SU-DHL-6 (cell line): ENCODE results near the gene STK35.

Experiments used
- H2AFZ ChIP-seq: fragments of 200-600 bp; sonication (generic); 2 replicates; pipeline ENCODE4 v1.6.1; 2014; ENCODE audit warnings: low read depth, mild to moderate bottlenecking, moderate library complexity, mixed read lengths, antibody characterized with exemption, low read length; ENCODE audit not compliant: severe bottlenecking
- H3F3A ChIP-seq: fragments of 200-600 bp; shearing (Covaris generic); 2 replicates; pipeline ENCODE4 v1.6.0; 2016; ENCODE audit warnings: antibody characterized with exemption, mild to moderate bottlenecking; ENCODE audit not compliant: insufficient read depth
- H3K27ac ChIP-seq: fragments of 200-600 bp; sonication (generic); 2 replicates; pipeline ENCODE4 v1.5.1; 2016; ENCODE audit warnings: low read depth, mild to moderate bottlenecking, low read length, moderate library complexity, mixed read lengths
- H3K27me3 ChIP-seq: fragments of 200-600 bp; sonication (generic), shearing (Covaris generic); 2 replicates; pipeline ENCODE4 v1.6.0; 2014; ENCODE audit warnings: mild to moderate bottlenecking, low read length
- H3K36me3 ChIP-seq: fragments of 200-600 bp; sonication (generic); 2 replicates; pipeline ENCODE4 v1.6.1; 2014; ENCODE audit warnings: mild to moderate bottlenecking, low read length, mixed read lengths
- H3K4me2 ChIP-seq: fragments of 300-600, 200-600 bp; shearing (Covaris generic), sonication (generic); 2 replicates; pipeline ENCODE4 v1.6.0; 2014; ENCODE audit warnings: low read length, low read depth, mild to moderate bottlenecking; ENCODE audit not compliant: poor library complexity, severe bottlenecking
- H3K4me3 ChIP-seq: fragments of 200-600 bp; sonication (generic); 2 replicates; pipeline ENCODE4 v1.5.1; 2014; ENCODE audit warnings: antibody characterized with exemption, low read length, mild to moderate bottlenecking, mixed read lengths; ENCODE audit not compliant: insufficient read depth, poor library complexity, severe bottlenecking
- H3K79me2 ChIP-seq: fragments of 200-600 bp; sonication (generic); 2 replicates; pipeline ENCODE4 v1.6.1; 2014; ENCODE audit warnings: mild to moderate bottlenecking, low read length, moderate library complexity; ENCODE audit not compliant: insufficient read depth
- H3K9ac ChIP-seq: fragments of 200-600 bp; sonication (generic); 2 replicates; pipeline ENCODE4 v1.7.0; 2014; ENCODE audit warnings: mild to moderate bottlenecking, low read length
- H3K9me2 ChIP-seq: fragments of 200-600 bp; sonication (generic); replicated peaks from 2 replicates; pipeline ENCODE4 v1.6.1; 2014; ENCODE audit warnings: low read length; ENCODE audit not compliant: insufficient read depth
- H3K9me3 ChIP-seq: fragments of 200-600 bp; sonication (generic); 2 replicates; pipeline ENCODE4 v1.6.1; 2014; ENCODE audit warnings: low read length, mixed read lengths; ENCODE audit not compliant: insufficient read depth
- H4K20me1 ChIP-seq: fragments of 200-600 bp; sonication (generic); 2 replicates; pipeline ENCODE4 v1.6.1; 2014; ENCODE audit warnings: low read depth, mild to moderate bottlenecking, antibody characterized with exemption, low read length, moderate library complexity, mixed read lengths
- CTCF ChIP-seq: fragments of 200-600 bp; sonication (generic); IDR thresholded peaks from one replicate; pipeline ENCODE4 v1.5.1; 2017; ENCODE audit warnings: antibody characterized with exemption, mild to moderate bottlenecking, low read length, moderate library complexity; ENCODE audit not compliant: insufficient read depth, poor library complexity, severe bottlenecking
- EZH2phosphoT487 ChIP-seq: fragments of 200-600 bp; sonication (generic), shearing (Covaris generic); conservative IDR thresholded peaks from 2 replicates; pipeline ENCODE4 v1.6.1; 2018; ENCODE audit warnings: mild to moderate bottlenecking, antibody characterized with exemption, low read length, moderate library complexity, mixed read lengths

Gene STK35

DNA sequence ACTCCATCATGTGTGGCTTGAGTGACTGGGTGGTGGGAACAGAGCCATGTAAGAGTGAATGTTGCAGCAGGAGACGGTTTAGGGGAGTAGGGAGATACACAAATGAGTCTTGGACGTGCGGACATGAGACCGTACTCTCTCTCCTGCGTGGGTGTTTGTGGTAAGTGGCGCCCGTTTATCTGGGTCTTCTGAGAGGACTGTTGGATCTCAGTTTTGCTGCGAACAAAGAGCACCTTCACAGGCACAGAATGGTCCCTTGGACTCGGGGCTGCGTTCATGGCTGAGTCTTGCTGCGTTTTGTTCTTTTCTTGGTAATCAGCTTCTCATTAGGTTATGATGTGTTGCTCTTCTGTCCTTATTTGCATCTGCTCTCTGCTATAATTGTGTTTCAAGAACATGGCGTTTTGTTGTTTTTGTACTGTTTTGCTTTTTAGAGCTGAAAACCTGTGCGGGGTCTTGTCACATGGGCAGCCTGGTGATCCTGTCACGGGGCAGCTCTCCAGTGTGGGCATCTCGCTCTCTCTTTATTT is 28.5 kb downstream of the STK35 start:
- Histone ChIP-seq H3K9ac (no peak overlapping the region), H3K4me2 (no peak overlapping the region), H4K20me1 (no peaks in the 10 kb centered on the region), H3F3A (no peaks in the 10 kb centered on the region), H3K27ac (no peak overlapping the region), H3K9me3 (no peaks in the 10 kb centered on the region), H3K79me2 (peaks cover 52% of the 10 kb centered on the region), H3K36me3 (no peaks in the 10 kb centered on the region), H3K27me3 (no peaks in the 10 kb centered on the region), H3K4me3 (no peak overlapping the region), H3K9me2 (no peaks in the 10 kb centered on the region), H2AFZ (no peak overlapping the region)
- no peak for TF ChIP-seq EZH2phosphoT487
- TF ChIP-seq CTCF = no peak

DNA sequence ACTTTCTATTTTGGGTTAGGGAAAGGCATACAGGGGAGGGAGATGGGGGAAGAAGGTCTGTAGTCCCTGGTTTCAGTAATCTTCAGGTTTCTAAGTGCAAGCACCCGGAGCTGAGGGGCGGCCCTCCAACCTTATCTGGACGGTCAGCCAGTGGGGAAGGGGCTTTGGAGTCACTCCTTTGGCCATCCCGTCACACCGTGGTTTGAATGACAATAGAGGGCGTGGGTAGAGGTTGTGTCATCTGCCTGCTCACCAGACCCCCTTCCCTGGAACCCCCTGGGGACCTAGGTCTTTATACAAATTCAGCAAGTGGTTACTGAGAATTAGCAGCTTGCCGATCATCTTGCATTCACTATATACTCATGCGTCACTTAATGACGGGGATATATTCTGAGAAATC is 29.1 kb downstream of the STK35 start:
- Histone ChIP-seq H3K27me3 (no peaks in the 10 kb centered on the region), H3K9me3 (no peaks in the 10 kb centered on the region), H3F3A (no peaks in the 10 kb centered on the region), H2AFZ (no peak overlapping the region), H3K27ac (no peak overlapping the region), H3K36me3 (no peaks in the 10 kb centered on the region), H3K4me3 (no peak overlapping the region), H3K9me2 (no peaks in the 10 kb centered on the region), H3K4me2 (no peak overlapping the region), H4K20me1 (no peaks in the 10 kb centered on the region), H3K79me2 (peaks cover 48% of the 10 kb centered on the region), H3K9ac (no peak overlapping the region)
- TF ChIP-seq CTCF = no peak
- TF ChIP-seq EZH2phosphoT487 = no peak

GRCh38 chr20:2131366-2131765 is 29.7 kb downstream of the STK35 start:
- H3K4me2 ChIP-seq = no peak overlapping the region
- no peak overlapping the region for H2AFZ ChIP-seq
- no peaks in the 10 kb centered on the region for H3K9me2 ChIP-seq
- H3K27ac ChIP-seq = no peak overlapping the region
- H3K9ac ChIP-seq = no peak overlapping the region
- no peak overlapping the region for H3K4me3 ChIP-seq
- H3K36me3 ChIP-seq = no peaks in the 10 kb centered on the region
- no peaks in the 10 kb centered on the region for H3F3A ChIP-seq
- no peaks in the 10 kb centered on the region for H4K20me1 ChIP-seq
- TF ChIP-seq CTCF = no peak
- no peak for TF ChIP-seq EZH2phosphoT487
- H3K79me2 ChIP-seq = peaks cover 54% of the 10 kb centered on the region
- H3K9me3 ChIP-seq = no peaks in the 10 kb centered on the region
- no peaks in the 10 kb centered on the region for H3K27me3 ChIP-seq
